Thymus (tissue), 11 donors: ENCODE data around the gene L3MBTL3. TPM values are rescaled to one million over a fixed set of nuclear protein-coding genes. Genes with fewer than 3 reads are reported as not detected.

Source experiments
- DNase-seq, 9 donors: peaks; one replicate each; pipeline ENCODE4 v3.0.0-alpha.2; 2013; ENCODE audit warnings: low spot score in 9 of 9, low read depth in 6 of 9, missing footprints in 1 of 9
- H3K27ac ChIP-seq, 2 donors: one replicate each; pipeline ENCODE4 v1.5.1; 2013; ENCODE audit warnings: control low read depth in 1 of 2, low read depth in 1 of 2, low read length in 1 of 2, mild to moderate bottlenecking in 1 of 2, moderate library complexity in 1 of 2
- H3K27me3 ChIP-seq, 2 donors: one replicate each; pipeline ENCODE4 v1.5.1; 2013; ENCODE audit warnings: low read length in 1 of 2; ENCODE audit not compliant: control insufficient read depth in 2 of 2, insufficient read depth in 1 of 2
- H3K36me3 ChIP-seq, 2 donors: one replicate each; pipeline ENCODE4 v1.5.1; 2013; ENCODE audit warnings: low read length in 1 of 2, mild to moderate bottlenecking in 1 of 2, moderate library complexity in 1 of 2; ENCODE audit not compliant: control insufficient read depth in 2 of 2, insufficient read depth in 2 of 2
- H3K4me1 ChIP-seq, 2 donors: one replicate each; pipeline ENCODE4 v1.5.1; 2013; ENCODE audit warnings: low read length in 2 of 2; ENCODE audit not compliant: control insufficient read depth in 2 of 2, insufficient read depth in 2 of 2
- H3K4me3 ChIP-seq, 2 donors: one replicate each; pipeline ENCODE4 v1.5.1; 2013; ENCODE audit warnings: low read length in 2 of 2, control low read depth in 1 of 2, mild to moderate bottlenecking in 1 of 2
- H3K9me3 ChIP-seq, 2 donors: one replicate each; pipeline ENCODE4 v1.5.1; 2013; ENCODE audit warnings: low read length in 1 of 2, mild to moderate bottlenecking in 1 of 2; ENCODE audit not compliant: control insufficient read depth in 2 of 2, insufficient read depth in 1 of 2
- WGBS: extraction: QIAGEN DNeasy Blood & Tissue Kit; methylation state at CpG from one replicate; pipeline ENCODE4 v1.1.7; 2013; 5-methylcytosine and 5-hydroxymethylcytosine counted together
- polyA plus RNA-seq: library from polyadenylated mRNA; stranded (reverse); fragments of 200-250 nt; gene quantifications from one replicate; pipeline ENCODE4 v1.2.3, GENCODE V29; 2013
- total RNA-seq: library from RNA; stranded (reverse); fragments of 120-200 nt; gene quantifications from one replicate; pipeline ENCODE4 v1.2.4, GENCODE V29; 2013
- donor health status: healthy.

L3MBTL3 gene
- total and polyA plus RNA-seq, 2 donors, result 8.2 to 12.7 TPM

GRCh38 chr6:130019326-130020072 lies 1.1 kb downstream of the L3MBTL3 start:
- under 1% methylated on average over 116 of the region's 116 CpGs for whole genome bisulfite sequencing
- peak overlapping the region; percentile 63 to 82 for H3K27ac ChIP-seq
- H3K36me3 ChIP-seq, result no peaks in the 10 kb centered on the region
- peaks cover 4 to 7% of the 10 kb centered on the region in 2 donors for H3K4me1 ChIP-seq
- no peaks in the 10 kb centered on the region for H3K9me3 ChIP-seq
- peak in 7 of 9 donors; percentile 18 to 69 (median 34) for DNase-seq
- no peaks in the 10 kb centered on the region for H3K27me3 ChIP-seq
- H3K4me3 ChIP-seq, result peak overlapping the region; percentile 70 to 74

DNA sequence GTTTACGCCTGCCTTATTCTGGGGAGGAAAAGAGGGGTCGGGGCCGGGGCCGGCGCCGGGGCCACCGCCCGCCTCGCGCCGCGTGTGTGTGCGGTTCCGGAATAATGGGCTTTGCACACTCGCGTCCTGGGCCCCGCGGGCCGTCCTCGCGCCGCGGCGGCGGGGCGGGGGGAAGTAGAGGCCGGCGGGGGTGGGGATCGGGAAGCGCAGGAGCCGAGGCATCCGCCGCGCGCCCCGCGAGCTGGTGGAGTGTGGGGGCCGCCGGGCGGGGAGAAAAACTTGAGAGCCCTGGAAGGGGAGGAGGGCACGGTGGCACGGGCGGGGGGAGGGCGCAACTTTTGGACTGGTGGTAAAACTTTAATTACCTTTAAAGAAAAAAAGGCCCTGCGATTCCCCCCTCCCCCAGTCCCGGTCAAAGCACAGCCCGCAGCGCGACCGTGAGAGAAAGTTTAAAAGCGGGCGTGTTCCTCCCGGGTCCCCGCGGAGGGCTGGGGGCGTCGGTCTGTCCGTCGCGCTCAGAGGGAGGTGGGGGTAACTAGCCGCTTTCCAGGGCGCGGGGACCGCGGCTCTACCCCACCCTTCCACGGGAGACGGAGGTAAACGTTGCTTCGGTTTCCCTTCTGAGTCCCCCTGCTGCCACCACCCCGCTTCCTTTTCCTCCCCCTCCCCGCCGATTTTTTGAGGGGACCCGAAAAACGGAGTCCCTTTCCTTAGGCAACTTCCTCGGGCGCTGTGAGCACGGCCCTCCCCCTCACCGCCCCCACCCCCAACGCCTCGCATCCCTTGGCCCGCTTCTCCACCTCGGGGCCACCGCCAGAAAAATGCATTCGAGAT lies 1.9 kb downstream of the L3MBTL3 start:
- peak in 7 of 9 donors; percentile 23 to 72 (median 38) for DNase-seq

DNA sequence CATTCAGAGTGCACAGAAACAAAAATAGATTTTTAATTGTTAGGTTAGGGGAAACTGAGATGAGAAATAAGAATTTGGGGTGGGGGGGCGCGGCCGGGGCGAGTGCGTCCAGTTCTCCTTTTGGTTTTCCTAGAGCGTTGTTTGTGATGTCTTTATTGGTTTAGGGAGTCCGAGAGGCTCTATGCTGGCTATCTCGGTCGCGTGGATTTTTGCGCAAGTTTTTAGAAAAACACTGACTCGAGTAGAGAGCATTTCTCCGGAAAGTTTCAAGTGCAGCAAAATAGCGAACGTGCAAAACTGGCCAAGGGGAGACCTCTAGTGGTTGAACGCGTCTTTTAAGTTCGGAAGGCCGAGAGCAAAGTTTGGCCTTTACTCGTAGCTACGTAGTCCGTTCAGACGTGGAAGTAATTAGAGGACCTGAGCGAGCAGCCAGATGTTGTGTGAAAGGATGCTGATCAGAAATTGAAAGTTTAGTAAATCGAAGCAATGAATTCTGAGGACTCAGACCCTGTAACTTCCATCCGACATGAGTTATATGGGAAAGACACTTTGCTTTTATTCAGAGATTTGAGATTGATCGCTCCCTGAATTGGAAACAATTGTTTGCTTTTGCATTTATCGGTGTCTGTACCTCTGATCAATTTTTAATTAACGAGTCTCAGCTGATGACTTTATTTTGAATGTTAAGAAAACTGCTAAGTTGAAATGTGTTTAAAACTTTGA lies 2.7 kb downstream of the L3MBTL3 start:
- H3K9me3 ChIP-seq, result no peaks in the 10 kb centered on the region
- H3K4me3 ChIP-seq, result peak overlapping the region; percentile 69 to 70
- no peaks in the 10 kb centered on the region for H3K36me3 ChIP-seq
- H3K27me3 ChIP-seq, result no peaks in the 10 kb centered on the region
- WGBS, result 12% methylated on average over 29 of the region's 29 CpGs
- peak overlapping the region; percentile 83 for H3K27ac ChIP-seq
- peak; percentile 63 to 93 (median 78) for DNase-seq
- H3K4me1 ChIP-seq, result peaks cover 4 to 7% of the 10 kb centered on the region in 2 donors

More for the DNA sequence above, 1.9 kb downstream of the L3MBTL3 start:
- Histone ChIP-seq H3K27me3 (no peaks in the 10 kb centered on the region), H3K36me3 (no peaks in the 10 kb centered on the region), H3K4me1 (peaks cover 4 to 7% of the 10 kb centered on the region in 2 donors), H3K4me3 (peak overlapping the region; percentile 69 to 70), H3K9me3 (no peaks in the 10 kb centered on the region), H3K27ac (peak overlapping the region; percentile 83)
- WGBS, result under 1% methylated on average over 84 of the region's 84 CpGs

DNA sequence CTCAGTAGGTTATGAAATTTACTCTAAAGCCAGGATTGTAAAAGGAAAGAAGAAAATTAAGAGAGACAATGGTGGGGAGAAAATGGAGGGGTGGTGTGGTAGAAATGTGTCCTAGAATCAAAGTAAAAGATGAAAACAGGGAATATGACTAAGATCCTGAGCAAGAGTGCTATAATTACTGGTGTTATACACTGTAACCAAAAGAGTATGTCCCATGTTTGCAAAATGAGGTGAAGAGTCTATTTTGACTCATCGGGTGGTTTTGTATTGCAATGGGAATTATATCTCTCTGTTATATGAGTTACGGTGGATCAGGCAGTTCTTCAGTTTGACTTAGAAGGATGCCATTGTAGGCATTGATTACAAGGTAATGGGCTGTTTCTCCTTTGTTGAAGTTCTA lies 8.5 kb downstream of the L3MBTL3 start:
- Histone ChIP-seq H3K27ac (no peak overlapping the region), H3K4me1 (no peaks in the 10 kb centered on the region), H3K4me3 (no peak overlapping the region), H3K9me3 (no peaks in the 10 kb centered on the region), H3K27me3 (no peaks in the 10 kb centered on the region), H3K36me3 (no peaks in the 10 kb centered on the region)
- DNase-seq, result no peak
- 95% methylated on average over 2 of the region's 2 CpGs for WGBS

GRCh38 chr6:130027948-130028347 lies 9.6 kb downstream of the L3MBTL3 start:
- WGBS, result 49% methylated on average over 1 of the region's 1 CpG
- H3K36me3 ChIP-seq, result peaks cover 0 to 3% of the 10 kb centered on the region in 2 donors
- H3K27ac ChIP-seq, result peak overlapping the region in 1 of 2 donors; percentile 10
- no peak overlapping the region for H3K4me3 ChIP-seq
- no peaks in the 10 kb centered on the region for H3K27me3 ChIP-seq
- H3K4me1 ChIP-seq, result no peaks in the 10 kb centered on the region
- DNase-seq, result peak in 3 of 9 donors; percentile 18 to 61 (median 26)
- H3K9me3 ChIP-seq, result no peaks in the 10 kb centered on the region

DNA sequence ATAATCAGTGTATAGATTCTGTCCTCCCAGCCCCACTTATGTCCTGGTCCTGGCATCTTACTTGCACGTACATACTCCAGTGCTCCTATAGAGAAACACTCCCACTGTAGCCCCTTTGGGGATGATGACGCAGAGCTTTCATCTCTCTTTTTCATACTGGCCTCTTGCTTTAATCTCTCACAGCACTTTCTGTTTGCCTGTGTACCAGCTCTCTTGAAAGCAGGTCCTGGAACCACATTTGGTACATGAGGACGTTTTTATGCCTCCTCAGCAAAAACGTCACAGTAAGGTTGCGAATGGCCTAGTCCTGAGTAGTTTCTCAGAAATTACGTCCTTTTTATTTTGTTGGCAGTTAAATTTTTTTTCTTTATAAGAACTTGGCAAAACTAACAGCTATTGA lies 10.8 kb downstream of the L3MBTL3 start:
- H3K27me3 ChIP-seq, result no peaks in the 10 kb centered on the region
- H3K36me3 ChIP-seq, result peaks cover 0 to 3% of the 10 kb centered on the region in 2 donors
- H3K9me3 ChIP-seq, result no peaks in the 10 kb centered on the region
- no peak overlapping the region for H3K27ac ChIP-seq
- whole genome bisulfite sequencing, result 91% methylated on average over 6 of the region's 6 CpGs
- no peak overlapping the region for H3K4me3 ChIP-seq
- H3K4me1 ChIP-seq, result no peaks in the 10 kb centered on the region
- DNase-seq, result no peak

- Histone ChIP-seq H3K27ac (no peak overlapping the region), H3K9me3 (no peaks in the 10 kb centered on the region), H3K4me1 (no peaks in the 10 kb centered on the region), H3K27me3 (no peaks in the 10 kb centered on the region), H3K36me3 (peaks cover 0 to 3% of the 10 kb centered on the region in 2 donors), H3K4me3 (no peak overlapping the region)
- whole genome bisulfite sequencing, result 95% methylated on average over 9 of the region's 9 CpGs
- no peak for DNase-seq
Measured at GRCh38 chr6:130032758-130033340, 14.5 kb downstream of the L3MBTL3 start.

- peaks cover 0 to 3% of the 10 kb centered on the region in 2 donors for H3K36me3 ChIP-seq
- DNase-seq, result no peak
- no peaks in the 10 kb centered on the region for H3K27me3 ChIP-seq
- WGBS, result 96% methylated on average over 5 of the region's 5 CpGs
- no peak overlapping the region for H3K4me3 ChIP-seq
- H3K4me1 ChIP-seq, result no peaks in the 10 kb centered on the region
- no peaks in the 10 kb centered on the region for H3K9me3 ChIP-seq
- no peak overlapping the region for H3K27ac ChIP-seq
Measured at GRCh38 chr6:130033949-130034348, 15.6 kb downstream of the L3MBTL3 start.
